Measurements from ENCODE around the gene P2RX4. TPM values are rescaled to one million over a fixed set of nuclear protein-coding genes. Genes with fewer than 3 reads are reported as not detected.
"Not testable (repeated sequence)": the region's sequence is repeated elsewhere in the genome, so short reads cannot be mapped to it uniquely, and the experiment has no call there.

Gene P2RX4
- total and polyA plus RNA-seq, 5 experiments from 2014 or later, result 27.8 to 36.0 (median 29.8) TPM

DNA sequence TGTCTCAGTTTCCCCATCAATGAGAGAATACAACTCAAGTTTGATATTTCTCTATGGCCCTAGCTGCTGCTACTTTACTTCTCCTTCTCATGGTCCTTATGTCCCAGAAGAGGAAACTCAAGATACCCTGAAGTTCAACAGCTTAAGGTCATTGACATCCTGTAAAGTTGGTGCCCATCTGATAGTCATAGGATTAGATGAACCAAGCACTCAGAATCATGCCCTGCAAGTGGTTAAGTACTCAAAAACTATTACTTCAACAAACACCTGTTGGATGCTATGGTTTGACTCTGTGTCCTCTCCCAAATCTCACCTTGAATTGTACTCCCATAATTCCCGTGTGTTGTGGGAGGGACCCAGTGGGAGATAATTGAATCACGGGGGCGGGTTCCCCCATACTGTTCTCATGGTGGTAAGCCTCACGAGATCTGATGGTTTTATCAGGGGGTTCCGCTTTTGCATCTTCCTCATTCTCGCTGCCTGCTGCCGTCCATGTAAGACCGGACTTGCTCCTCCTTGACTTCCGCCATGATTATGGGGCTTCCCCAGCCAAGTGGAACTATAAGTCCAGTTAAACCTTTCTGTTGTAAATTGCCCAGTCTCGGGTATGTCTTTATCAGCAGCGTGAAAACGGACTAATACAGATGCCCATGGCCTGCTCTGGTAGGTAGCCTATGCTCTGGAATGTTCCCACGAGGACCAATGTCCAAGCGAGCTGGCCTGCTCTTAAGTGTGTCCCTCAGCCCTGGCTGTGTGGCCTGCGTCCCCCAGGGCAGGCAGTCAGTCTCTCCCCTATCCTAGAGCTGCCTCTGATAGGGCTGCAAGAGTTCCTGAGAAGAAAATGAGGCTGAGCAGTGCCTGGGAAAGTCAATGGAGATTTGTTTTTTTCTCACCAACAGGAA lies 68.5 kb downstream of the P2RX4 start:
- DNase-seq (no peak), ATAC-seq (no peak)
- no peaks in the 10 kb centered on the region for H3K27me3 Mint-ChIP-seq
- peaks cover 0 to 12% (median 0%) of the 10 kb centered on the region in 4 donors for H3K4me1 Mint-ChIP-seq
- POLR2A ChIA-PET, result no interaction called here
- H3K36me3 Mint-ChIP-seq, result peaks cover 0 to 6% (median 4%) of the 10 kb centered on the region in 3 donors
- H3K4me3 Mint-ChIP-seq, result no peak overlapping the region
- H3K27ac Mint-ChIP-seq, result no peak overlapping the region
- H3K9me3 Mint-ChIP-seq, result no peaks in the 10 kb centered on the region

DNA sequence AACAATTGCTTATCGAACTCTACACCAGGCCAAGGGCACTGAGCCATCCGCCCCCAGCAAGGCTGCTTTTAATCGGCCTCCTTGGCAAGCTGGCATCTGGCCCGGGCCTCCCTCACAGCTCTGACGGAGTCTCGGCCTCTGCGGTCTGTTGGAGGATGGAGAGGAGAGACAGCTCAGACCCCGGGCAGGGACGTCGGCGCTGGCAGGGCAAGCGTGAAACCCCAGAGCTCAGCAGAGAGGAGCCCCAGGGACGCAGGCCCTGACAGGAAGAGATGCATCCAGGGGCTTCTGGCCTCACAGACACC lies 69.1 kb downstream of the P2RX4 start:
- no peak for ATAC-seq
- POLR2A ChIA-PET, result no interaction called here
- peak overlapping the region in 1 of 10 donors; percentile 48 for H3K27ac Mint-ChIP-seq
- peaks cover 0 to 12% (median 1%) of the 10 kb centered on the region in 4 donors for H3K4me1 Mint-ChIP-seq
- H3K27me3 Mint-ChIP-seq, result no peaks in the 10 kb centered on the region
- no peaks in the 10 kb centered on the region for H3K9me3 Mint-ChIP-seq
- peaks cover 0 to 6% (median 4%) of the 10 kb centered on the region in 3 donors for H3K36me3 Mint-ChIP-seq
- DNase-seq, result no peak
- no peak overlapping the region for H3K4me3 Mint-ChIP-seq

DNA sequence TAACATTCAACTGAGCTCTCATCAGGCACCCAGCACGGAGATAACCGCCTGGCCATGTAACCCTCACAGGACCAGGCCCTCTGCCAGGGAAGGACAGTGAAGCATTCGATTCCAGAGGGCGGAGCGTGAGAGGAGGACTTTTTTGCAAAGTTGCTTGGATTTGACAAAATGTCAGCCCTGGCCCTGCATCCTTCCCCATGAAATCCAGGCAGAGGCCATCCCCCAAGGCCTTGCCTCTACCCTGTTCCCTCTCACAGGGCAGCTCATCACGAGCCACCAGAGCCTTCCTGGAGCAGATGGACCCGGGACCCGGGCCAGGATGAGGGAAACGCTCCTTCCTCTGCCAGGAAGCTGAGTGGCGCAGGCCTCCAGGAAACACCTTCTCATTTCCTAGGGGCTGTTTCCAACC lies 69.6 kb downstream of the P2RX4 start:
- Mint-ChIP-seq H3K4me3 (no peak overlapping the region), H3K27me3 (no peaks in the 10 kb centered on the region), H3K9me3 (no peaks in the 10 kb centered on the region), H3K36me3 (peaks cover 0 to 6% (median 4%) of the 10 kb centered on the region in 3 donors), H3K27ac (peak overlapping the region in 2 of 10 donors; percentile 32 to 48), H3K4me1 (peaks cover 0 to 12% (median 1%) of the 10 kb centered on the region in 4 donors)
- ATAC-seq (no peak), DNase-seq (no peak)
- POLR2A ChIA-PET, result no interaction called here

DNA sequence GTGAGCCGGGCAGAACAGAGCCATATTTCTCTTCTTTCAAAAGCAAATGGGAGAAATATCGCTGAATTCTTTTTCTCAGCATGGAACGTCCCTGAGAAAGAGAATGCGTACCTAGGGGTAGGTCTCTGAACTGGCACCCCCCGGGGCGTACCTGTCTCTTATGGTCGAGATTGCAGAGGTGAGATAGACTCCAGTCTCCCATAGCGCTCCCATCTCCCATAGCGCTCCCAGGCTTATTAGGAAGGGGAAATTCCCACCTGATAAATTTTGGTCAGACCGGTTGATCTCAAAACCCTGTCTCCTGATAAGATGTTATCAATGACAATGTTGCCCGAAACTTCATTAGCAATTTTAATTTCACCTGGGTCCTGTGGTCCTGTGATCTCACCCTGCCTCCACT lies 70.6 kb downstream of the P2RX4 start:
- H3K27me3 Mint-ChIP-seq, H3K4me3 Mint-ChIP-seq, POLR2A ChIA-PET, H3K9me3 Mint-ChIP-seq, H3K36me3 Mint-ChIP-seq, H3K27ac Mint-ChIP-seq, DNase-seq, ATAC-seq: not testable (repeated sequence)
- H3K4me1 Mint-ChIP-seq, result peaks cover 0 to 12% (median 1%) of the 10 kb centered on the region in 4 donors

DNA sequence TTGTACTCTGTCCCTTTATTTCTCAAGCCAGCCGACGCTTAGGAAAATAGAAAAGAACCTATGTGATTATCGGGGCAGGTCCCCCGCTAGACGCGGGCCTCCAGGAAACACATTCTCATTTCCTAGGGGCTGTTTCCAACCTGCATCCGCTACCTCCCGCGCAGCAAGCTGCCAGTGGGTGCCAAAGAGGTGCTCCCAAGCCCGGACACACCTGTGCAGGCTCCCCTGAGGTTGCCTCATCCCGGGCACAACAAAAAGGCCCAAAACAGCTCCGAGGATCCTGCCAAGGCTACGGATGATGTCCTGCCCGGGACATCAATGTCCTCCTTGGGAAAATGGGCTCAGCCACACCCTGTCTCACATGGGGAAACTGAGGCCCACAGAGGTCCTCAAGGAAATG lies 71.2 kb downstream of the P2RX4 start:
- Mint-ChIP-seq H3K4me1 (peaks cover 0 to 14% (median 1%) of the 10 kb centered on the region in 4 donors), H3K27ac (peak overlapping the region in 1 of 10 donors; percentile 70)
- H3K4me3 Mint-ChIP-seq, H3K9me3 Mint-ChIP-seq, DNase-seq, ATAC-seq, POLR2A ChIA-PET, H3K27me3 Mint-ChIP-seq, H3K36me3 Mint-ChIP-seq: not testable (repeated sequence)

DNA sequence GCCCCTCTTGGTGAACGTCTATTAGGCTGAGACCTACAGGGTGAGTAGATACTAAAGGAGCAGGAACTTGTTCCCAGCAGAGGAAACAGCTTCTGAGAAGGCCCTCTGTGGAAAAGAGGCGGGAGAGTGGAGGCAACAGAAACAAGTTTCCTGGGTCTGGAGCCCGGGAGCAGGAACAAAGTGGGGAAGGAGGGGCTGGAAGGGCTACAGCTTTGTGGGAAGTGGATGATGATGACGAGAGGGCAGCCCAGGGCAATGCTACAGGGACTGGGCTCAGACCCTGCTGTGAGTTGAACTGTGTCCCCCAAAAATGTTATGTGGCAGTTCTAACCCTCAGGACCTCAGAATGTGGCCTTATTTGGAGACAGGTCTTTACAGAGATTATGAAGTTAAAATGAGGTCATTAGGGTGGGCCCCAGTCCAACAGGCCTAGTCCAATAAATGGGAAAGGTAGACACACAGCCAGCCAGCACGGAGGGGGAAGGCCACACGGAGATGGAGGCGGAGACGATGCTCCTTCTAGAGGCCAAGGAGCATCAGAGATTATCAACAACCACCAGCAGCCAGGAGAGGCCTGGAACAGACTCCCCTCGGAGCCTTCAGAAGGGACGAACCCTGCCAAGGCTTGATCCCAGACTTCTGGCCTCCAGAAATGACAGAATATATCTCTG lies 72.3 kb downstream of the P2RX4 start:
- Mint-ChIP-seq H3K36me3 (peaks cover 0 to 4% (median 2%) of the 10 kb centered on the region in 3 donors), H3K4me3 (no peak overlapping the region), H3K9me3 (no peaks in the 10 kb centered on the region), H3K27me3 (no peaks in the 10 kb centered on the region), H3K4me1 (peaks cover 0 to 13% (median 1%) of the 10 kb centered on the region in 4 donors), H3K27ac (peak overlapping the region in 1 of 10 donors; percentile 70)
- DNase-seq (no peak), ATAC-seq (no peak)
- POLR2A ChIA-PET, result interaction anchor here (0.6 kb wide), 1 partner anchor 38 kb away, joined by 3 read pairs; no protein-coding TSS in a partner anchor

DNA sequence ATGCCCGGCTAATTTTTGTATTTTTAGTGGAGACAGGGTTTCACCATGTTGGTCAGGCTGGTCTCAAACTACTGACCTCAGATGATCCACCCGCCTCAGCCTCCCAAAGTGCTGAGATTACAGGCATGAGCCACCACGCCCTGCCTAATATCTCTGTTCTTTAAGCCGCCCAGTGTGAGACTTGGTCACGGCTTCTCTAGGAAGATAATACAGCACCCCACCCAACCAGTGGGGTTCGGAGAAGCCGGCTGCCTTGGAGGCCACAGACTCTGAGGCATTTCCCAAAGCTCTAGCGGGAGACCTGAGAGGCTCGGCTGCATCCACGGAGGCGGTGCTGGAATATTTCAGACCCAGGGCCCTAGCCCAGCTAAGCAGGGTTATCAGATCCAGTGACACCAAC lies 73.0 kb downstream of the P2RX4 start:
- H3K36me3 Mint-ChIP-seq, H3K4me3 Mint-ChIP-seq, H3K27me3 Mint-ChIP-seq, H3K9me3 Mint-ChIP-seq, POLR2A ChIA-PET, DNase-seq, H3K27ac Mint-ChIP-seq, ATAC-seq: not testable (repeated sequence)
- H3K4me1 Mint-ChIP-seq, result peaks cover 0 to 12% (median 1%) of the 10 kb centered on the region in 4 donors

DNA sequence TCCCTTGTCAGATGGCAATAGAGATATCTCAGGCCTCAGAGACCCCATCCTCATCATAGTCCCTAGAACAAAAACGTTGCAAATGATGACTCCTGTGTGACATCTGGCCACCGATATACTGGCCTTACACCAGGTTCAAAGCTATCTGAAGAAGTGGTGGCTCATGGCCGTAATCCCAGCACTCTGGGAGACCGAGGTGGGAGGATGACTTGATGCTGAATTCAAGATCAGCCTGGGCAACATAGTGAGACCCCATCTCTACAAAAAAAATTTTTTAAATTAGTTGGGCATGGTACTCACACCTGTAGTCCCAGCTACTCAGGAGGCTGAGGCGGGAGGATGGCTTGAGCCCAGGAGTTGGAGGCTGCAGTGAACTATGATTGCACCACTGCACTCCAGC lies 73.5 kb downstream of the P2RX4 start:
- ATAC-seq, result no peak
- POLR2A ChIA-PET, result no interaction called here
- Mint-ChIP-seq H3K36me3 (peaks cover 0 to 2% (median 2%) of the 10 kb centered on the region in 3 donors), H3K4me1 (peaks cover 0 to 14% (median 2%) of the 10 kb centered on the region in 4 donors), H3K4me3 (no peak overlapping the region), H3K27me3 (no peaks in the 10 kb centered on the region), H3K27ac (peak overlapping the region in 1 of 10 donors; percentile 43), H3K9me3 (no peaks in the 10 kb centered on the region)
- no peak for DNase-seq

Other genes starting within 250 kb of the P2RX4 start
- not detected for gene HNF1A, start 231.6 kb upstream of the P2RX4 start, total RNA-seq
- not detected for gene HNF1A, start 231.6 kb upstream of the P2RX4 start, polyA plus RNA-seq
- gene C12orf43, start 193.6 kb upstream of the P2RX4 start, total RNA-seq, result 10 to 100 TPM; 18.1 to 21.3 TPM
- 10 to 100 TPM; 23.4 to 26.0 (median 25.4) TPM for gene C12orf43, start 193.6 kb upstream of the P2RX4 start, polyA plus RNA-seq
- gene OASL, start 170.9 kb upstream of the P2RX4 start, total RNA-seq, result 1 to 10 TPM; 1.6 to 1.9 TPM
- 10 to 100 TPM in 1 of 3 donors, 1 to 10 TPM in 2; 1.9 to 11.2 (median 3.0) TPM for gene OASL, start 170.9 kb upstream of the P2RX4 start, polyA plus RNA-seq
- 1 to 10 TPM; 4.3 to 4.5 TPM for gene P2RX7, start 77.3 kb upstream of the P2RX4 start, total RNA-seq
- 1 to 10 TPM; 3.2 to 6.9 (median 6.6) TPM for gene P2RX7, start 77.3 kb upstream of the P2RX4 start, polyA plus RNA-seq
- gene CAMKK2, start 86.6 kb downstream of the P2RX4 start, total RNA-seq, result 10 to 100 TPM; 14.1 to 15.1 TPM
- gene CAMKK2, start 86.6 kb downstream of the P2RX4 start, polyA plus RNA-seq, result 10 to 100 TPM; 10.0 to 15.5 (median 14.0) TPM
- gene ANAPC5, start 142.3 kb downstream of the P2RX4 start, total RNA-seq, result 100 to 1,000 TPM; 133 to 148 TPM
- gene ANAPC5, start 142.3 kb downstream of the P2RX4 start, polyA plus RNA-seq, result 100 to 1,000 TPM in 2 of 3 donors, 10 to 100 TPM in 1; 91.2 to 150 (median 135) TPM
- 10 to 100 TPM; 74.8 to 77.1 TPM for gene RNF34, start 190.0 kb downstream of the P2RX4 start, total RNA-seq
- 10 to 100 TPM; 34.5 to 49.0 (median 36.2) TPM for gene RNF34, start 190.0 kb downstream of the P2RX4 start, polyA plus RNA-seq